Measurements from ENCODE around the gene SLC49A3.
"Not testable (repeated sequence)": the region's sequence is repeated elsewhere in the genome, so short reads cannot be mapped to it uniquely, and the experiment has no call there.

SLC49A3 gene

DNA sequence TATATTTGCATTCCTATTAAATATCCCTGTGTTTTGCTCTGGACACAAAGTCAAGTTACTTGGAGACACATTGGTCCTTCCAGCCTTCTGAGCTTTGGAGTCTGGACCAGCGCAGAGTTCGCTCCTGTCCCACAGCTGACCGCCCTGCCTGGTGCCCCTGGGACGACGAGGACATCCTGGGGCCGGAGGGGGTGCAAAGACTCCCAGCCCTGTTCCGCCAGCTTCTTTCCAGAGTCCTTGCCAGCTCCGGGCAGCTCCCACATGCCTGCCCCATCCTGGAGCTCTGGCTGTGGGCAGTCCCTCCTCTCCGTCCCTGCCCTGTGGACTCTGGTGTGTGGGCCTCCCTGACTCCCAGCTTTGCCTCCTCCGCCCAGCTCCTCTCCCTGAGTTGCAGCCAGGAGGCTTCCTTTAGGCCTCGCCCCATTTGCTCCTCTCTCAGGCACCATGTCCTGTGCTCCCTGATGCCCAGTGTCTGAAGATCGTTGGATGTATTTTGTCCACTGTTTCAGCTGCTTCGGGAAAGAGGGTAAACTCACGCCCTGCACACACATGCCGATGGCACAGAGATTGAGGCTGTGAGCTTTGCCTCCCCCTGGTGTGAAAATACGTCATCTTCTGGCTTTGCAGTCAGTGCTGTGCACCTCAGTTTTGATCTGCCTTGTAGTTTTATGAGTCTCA is 11.8 kb upstream of the SLC49A3 start:
- DNase-seq, result no peak

DNA sequence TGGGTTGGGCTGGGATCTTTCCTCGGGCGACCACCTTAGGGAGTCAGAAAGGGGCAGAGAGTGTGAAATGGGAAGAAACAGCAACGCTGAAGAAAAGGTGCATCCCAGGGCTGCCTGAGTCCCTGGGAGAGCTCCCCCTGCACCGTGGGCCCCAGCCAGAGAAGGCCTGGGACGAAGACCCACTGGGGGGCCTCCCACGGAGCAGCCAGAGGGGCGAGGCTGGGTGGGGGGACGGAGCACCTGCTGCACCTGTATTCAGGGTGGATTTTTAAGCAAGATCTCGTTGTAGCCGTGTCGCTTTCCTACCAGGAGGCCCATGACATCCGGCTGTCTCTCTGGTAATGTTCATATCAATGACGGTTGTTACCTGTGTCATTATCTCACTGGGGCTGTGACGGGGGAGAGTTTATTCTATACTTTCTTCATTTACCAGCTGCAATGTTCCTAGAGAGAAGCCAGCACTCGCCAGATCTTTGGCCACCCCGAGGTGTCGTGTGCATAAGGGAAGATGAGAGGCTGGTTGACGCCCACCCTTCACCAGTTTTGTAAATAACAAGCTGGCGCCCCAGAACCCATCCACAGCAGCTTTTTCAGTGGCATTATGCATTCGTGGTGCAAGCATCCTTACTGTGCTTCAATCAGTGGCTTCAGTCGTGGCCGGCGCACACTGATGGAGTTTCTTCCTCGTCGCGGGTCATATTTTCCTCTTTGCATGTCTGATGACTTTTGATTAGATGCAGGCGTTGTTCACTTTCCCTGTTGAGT is 11.0 kb upstream of the SLC49A3 start:
- no peak for DNase-seq

DNA sequence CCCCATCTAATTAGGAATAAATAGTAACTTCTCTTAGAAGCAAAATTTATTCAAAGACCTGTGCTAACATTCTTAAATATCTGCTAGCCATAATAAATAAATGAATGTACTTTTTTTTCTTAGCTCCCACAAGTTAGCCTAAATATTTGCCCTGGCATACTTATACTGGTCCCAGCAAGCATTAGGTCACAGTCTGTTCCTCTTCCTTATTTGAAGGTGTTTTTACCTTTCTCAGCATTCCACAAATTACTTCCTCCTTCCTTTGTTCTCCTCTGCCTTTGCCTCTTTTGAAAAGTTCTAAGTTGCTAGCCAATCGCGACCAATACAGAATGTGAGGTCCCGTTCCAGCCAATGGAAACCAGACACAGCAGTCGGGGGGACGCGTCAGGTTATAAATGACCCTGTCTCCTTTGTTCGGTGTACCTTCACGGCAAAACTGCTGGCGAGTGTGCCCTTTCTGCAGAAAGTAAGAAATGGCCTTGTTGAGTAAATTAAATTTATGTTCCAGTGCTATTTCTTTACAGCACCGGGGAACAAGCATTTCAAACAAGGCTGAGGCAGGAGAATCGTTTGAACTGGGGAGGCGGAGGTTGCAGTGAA is 5.5 kb upstream of the SLC49A3 start:
- not testable (repeated sequence) for DNase-seq

DNA sequence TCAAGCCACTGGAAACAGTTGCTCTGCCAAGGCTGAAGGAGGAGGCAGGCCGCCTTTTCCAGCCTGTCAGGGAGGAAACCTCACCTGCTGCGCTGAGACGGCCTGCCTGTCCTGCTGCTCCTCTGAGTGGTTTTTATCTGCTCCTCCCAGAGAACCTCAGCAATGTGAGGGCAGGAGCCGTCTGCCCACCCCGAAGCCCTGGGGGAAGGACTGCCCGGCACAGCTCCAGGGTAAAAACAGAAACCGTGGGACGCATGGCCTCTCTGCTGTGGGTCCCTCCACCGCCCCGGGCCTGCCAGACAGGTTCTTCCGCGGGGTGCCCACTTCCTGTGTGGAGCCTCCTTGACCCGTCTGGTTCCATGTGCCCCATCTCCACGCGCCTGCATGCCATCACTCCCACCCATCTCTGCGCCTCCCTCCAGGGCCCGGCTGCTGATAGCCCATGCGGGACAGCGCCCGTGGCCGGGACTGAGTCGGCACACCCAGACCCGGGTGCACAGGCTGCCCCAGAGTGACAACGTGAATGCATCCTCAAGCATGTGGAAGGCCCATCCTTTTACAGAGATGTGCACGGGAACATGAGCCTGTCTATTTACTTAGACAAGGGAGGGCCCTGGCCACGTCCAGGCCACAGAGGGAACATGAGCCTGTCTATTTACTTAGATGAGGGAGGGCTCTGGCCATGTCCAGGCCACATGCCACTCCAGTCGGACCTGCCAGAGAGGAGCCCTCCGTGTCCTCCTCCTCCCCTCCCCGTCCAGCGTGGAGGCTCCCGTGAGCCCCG is 4.0 kb upstream of the SLC49A3 start:
- DNase-seq, result no peak

DNA sequence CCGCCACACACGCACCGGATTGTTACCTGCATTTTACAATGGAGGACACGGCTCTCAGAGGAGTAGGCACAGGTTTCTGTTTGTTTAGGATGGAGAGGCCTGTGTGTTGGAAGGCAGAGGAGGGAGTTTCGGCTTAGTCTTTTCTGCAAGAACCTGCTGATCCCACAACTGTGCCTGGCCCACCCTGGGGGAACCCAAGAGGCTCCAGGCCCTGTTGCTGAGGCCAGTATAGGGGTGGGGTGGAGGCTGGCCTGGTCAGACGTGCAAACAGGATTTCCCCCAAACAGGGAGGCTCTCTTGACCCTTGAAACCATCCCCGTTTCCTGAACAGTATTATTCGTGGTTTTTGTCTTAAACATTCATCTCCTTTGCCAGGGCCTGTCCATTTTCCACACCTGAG is 772 bp upstream of the SLC49A3 start:
- DNase-seq, result no peak

DNA sequence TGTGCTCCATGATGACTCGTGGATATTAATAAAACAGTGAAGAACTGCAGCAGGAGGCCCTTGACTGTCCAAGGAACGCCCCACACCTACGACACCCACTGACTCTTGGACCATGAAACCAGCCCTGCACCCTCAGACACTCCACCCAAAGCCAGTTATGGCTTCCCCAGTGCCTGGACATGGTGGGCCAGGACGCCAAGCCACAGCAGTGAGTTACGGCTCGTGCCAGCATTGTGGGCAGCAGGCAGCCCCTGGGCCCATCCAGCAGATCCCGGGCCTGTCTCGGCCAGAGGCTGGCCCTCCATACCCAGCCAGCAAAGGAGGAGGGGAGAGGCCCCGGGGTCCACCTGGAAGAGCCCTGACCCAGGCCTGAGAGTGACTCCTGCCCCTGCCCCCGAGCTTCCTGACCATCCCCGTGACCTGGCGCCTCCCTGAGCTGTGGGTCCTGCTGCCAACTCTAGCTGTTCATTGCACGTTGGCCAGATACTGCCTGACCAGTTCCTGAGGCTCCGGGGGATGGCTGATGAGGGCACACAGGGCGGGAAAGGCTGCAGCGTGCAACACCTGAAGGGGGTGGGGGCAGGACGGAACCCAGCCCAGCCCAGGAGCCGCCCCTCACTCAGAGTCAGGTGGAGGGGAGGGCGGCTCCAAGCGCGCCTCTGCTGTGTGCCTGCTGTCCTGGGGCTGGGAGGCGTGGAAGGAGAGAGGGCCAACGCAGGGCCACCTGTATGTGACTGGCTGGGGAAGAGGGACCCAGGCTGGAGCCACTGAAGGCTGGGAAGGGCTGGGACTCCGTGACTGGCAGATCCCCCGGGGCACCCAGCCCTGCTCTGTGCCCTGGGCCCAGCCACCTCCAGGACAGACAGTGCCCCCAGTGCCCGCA is 739 bp downstream of the SLC49A3 start:
- DNase-seq, result no peak

DNA sequence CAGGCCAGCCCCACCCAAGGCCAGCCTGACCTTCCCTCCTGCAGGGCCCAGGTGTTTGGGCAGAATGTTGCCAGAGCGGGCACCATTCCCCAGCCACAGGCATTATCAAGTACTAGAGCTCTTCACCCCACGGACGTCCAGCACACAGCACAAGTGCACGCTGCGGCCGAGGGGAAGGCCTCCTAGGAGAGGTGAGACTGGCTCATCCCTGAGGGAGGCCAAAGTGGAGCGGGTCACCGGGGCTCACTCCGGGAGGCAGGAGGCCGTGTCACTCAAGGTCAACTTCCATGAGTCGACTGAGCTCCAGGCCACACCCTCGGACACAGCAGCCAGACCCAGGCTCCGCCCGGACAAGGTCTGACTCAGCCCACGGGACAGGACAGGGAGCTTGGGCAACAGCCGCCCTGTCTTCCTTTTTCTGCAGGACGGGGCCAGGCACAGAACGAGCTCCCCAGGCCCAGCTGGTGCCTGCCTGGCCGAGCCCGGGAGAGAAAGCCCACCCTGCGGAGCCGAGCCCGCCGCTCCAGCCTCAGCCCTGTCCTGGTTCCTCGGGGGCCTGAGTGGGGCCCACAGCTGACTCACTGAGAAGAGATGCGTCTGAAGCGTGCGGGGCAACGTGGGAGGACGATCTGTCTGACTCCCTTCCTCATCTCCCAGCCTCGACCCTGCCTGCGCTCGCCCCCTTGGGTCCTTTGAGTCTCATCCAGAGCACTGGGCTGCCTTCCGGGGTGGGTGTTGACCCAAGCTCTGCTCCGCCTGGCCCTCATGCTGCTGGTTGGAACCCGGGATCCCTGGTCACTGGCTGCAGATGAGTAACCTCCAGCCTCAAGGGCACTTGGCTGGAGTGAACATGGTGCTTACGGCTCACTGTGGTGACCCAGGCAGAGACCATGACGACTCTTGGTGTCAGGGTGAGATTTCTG is 1.6 kb downstream of the SLC49A3 start:
- DNase-seq, result no peak

DNA sequence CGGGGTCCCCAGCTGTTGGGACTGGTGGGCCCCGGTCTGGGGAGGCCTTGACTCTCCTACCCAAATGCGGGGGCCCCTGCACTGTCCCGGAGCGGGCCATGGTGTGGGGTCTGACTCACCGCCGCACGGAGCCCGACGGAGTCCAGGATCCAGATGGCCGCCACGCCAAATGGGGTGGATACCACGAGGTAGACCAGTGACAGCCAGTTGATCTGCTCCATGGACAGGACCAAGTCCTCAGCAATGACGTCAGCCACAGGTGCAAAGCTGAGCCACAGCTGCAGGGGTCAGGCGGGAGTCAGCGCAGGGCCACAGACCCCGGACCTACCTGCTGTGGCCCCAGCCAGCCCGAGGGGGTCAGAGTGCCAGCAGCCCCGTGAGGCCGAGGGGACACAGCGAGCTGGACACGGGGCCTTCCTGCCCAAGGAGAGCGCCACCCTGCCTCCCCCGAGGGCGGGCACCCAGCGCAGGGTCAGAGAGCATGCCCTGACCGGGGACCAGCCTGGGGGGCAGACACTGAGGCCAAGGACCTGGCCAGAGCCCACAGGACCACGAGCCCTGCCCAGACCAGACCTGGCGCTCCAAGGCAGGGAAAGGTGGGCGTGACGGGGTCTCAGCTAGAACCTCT is 2.4 kb downstream of the SLC49A3 start:
- no peak for DNase-seq

DNA sequence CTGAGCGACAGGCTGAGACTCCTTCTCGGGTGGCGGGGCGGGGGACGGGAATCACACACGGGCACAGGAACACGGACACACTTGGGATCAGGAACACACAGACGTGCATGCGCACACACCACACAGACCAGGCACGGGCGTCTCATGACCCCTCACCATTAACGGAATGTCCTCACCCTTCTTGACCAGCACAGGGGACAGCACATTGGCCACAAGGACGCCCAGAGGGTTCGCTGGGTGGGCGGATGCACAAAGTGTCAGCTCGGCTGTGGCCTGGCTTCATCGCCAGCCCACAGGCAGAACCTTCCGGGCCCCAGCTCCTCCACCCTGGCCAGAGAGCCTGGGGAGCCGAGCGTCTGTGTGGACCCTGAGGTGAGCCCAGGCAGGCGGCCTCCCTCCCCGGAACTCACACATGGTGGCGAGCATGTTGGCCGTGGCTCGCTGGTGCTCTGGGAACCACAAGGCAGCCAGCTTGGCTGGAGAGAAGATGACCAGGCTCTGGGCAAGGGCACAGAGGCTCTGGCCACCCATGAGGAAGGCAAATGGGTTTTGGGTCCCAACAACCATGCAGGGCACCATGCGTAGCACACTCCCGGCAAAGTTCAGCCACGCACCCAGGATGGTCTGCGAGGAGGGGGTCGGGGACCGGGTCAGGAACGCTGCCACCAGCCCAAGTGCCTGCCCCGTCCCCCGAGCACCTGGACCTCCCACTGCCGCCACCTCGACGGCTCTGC is 3.1 kb downstream of the SLC49A3 start:
- no peak for DNase-seq

DNA sequence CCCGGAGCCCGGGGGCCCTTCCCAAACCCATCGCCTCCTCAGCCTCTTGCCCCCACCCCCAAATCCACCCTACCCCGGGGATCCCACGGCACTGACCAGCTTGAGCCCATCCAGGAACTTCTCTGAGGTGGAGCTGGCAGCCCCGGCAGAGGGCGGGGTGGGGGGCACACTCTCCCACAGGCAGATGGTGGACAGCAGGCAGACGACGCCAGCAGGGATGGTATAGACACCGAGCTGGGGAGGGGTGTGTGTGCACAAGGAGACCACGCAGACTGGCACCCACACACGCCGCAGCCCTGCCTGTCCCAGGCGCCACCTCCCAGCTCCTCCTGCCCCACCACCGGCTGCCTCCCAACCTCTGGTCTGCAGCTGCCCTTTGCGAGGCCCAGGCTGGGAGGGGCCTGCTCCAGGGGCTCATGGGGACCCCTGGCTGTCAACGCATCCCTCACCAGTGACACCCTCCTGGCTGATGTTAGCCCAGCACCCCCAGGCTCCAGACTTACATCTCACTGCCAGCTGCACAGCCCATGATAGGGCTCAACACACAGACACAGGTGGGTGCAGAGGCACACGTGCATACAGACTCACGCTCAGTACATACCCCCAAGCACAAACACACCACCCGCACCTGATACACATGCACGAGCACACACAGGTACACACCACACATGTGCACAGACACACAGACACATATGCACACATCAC is 4.2 kb downstream of the SLC49A3 start:
- DNase-seq, result no peak

DNA sequence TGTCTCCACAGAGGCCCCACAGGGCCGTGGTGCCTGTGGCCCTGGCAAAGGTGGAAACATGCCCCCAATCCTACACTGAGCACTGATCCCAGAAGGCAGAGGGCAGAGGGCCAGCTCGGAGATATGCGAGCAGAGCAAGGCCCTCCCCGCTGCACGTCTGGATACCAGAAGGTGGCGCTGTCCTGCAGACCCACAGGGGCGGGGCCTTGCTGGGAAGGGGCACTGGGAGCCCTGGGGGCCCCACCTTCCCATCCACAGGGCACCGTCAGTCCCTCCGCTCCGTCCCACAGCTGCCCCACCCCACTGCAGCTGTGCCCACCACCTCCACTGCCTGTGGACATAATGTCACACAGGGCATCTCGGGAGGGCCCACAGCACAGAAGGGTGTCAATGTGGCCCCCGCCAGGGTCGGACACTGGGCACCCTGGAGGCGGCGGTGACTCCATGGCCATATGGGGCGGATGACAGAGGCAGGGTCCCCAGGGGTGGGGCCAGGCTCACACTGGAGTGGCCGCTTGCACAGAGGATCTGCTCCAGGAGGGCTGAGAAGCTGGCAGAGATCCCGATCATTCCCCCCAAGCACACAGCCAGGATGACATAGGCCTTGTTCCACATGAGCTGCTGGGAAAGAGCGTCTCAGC is 4.8 kb downstream of the SLC49A3 start:
- DNase-seq, result no peak

DNA sequence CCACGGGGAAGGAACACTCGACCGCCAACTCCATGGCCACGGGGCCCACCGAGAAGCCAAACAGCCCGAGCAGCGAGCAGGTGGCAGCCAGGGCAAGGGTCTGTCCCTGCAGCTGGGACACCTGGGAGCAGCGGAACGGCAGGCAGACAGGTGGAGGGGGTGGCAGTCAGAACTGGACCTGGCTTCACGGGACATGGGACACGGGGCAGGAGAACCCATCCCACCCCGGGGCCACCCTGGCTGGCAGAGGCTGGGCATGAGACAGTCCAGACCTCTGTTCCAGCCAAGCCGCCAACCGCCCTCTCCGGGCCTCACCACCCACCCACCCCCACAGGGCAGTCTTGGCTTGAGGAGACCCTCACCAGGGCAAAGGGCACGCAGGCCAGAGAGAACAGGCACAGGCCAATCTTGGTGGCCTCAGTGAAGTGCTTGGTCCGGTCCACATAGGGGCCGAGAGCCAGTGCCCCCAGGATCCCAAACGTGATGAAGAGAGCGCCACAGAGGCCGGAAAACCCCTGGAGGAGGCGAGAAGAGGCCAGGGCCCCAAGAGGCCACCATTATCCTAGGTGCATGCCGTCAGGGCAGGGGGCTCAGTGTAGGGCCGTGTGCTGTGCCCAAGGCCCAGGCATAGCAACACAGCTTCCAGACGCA is 5.6 kb downstream of the SLC49A3 start:
- no peak for DNase-seq

DNA sequence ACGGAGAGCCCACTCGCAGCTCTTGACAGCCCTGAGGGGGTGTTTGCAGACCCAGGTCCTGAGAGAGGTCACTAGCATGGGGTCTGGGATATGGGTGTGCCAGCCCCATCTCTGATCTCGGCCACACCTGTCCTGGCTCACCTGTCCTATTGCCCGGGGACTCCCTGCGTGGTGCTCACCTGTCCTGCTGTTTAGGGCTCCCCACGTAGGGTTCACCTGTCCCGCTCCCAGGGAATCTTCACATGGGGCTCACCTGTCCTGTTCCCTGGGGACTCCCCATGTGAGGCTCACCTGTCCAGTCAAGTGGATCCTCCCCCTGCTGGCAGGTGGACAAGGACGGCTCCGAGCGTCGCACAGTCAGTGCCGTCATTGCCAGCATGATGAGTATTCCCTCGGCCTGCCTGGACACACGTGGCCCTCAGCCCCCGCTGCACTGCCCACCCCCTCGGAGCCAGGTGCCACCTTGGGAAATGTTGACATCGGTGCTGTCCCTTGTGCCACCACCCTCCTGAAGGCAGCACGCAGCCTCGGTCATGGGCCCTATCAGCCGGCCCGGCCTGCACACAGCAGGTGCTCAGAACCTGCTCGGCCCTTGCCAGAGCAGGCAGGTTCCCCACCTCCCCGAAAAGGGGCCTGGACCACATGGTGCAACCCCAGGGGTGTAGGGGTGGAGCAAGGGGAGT is 6.3 kb downstream of the SLC49A3 start:
- DNase-seq, result no peak

DNA sequence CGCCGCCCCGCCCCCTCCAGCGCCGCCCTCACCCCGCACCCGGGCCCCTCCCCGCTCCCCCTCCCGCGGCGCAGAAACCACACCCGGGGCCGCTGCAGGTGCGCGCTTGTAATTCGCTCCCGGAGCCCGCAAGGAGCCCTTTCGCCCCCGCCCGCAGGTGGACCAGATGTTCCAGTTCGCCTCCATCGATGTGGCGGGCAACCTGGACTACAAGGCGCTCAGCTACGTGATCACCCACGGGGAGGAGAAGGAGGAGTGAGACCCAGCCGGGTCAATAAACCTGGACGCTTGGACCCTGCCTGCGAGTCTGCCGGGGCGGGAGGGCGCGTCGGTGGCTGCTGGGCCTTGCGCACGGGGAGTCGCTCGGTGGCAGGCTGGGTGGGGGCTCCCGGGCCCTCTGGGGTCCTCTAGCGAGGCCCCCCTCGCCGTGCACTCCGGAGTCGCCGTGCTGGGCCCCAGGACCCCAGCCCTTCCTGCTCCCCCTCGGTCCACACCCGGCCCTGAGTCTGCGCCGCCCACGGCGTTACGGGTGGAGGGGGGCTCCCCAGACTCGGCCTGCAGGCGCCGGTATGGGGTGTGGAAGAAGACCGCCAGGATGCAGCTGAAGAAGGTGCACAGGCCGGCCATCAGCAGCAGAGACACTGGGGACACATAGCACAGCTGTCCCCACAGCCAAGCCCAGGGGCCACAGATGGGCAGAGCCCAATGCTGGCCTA is 7.1 kb downstream of the SLC49A3 start:
- DNase-seq, result no peak

DNA sequence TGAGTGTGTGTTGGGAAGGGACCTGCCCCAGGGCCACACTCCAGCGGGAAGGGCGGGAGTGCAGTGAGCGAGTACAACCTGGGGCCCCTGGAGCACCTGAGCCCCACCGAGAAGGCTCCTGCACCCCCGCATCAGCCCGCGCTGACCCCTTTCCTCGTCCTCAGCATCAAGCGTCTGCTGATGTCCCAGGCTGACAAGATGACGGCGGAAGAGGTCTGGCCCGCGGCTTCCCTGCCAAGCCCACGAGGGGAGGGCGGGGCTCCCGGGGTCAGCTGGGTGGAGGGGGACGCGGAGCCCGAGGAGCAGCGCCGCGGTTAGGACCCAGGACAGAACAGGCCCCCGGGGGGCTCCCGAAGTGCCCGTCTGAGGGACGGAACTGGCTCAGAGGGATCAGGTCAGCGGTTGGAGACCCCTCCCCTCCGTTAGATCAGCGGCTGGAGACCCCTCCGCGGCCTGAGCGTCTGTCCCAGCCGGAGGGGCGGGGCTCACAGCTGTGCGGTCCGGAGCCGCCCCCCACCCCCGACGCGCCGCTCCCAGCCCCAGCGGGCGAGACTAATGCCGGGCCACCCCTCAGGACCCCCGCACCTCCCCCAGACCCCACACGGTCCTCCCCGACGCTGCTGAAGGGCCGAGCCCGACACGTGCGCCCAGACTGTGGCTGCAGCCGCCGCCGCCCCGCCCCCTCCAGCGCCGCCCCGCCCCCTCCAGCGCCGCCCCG is 7.9 kb downstream of the SLC49A3 start:
- peak; percentile 55 for DNase-seq

DNA sequence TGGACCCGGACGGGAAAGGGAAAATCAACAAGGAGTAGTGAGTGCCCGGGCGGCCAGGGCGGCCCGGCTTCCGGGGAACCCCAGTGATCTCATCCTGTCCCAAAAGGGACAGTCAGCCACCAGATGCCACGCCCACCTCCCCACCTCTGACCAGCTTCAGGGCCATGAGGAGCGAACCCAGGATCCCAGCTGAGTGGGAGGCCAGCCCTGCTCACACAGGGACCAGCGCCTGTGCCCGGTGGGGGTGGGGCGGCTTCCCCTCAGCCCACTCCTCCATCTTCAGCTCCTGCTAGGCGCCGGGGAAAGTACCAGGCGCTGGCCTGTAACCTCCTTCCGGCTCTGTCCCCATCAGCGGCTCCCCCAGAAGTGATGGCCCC is 8.4 kb downstream of the SLC49A3 start:
- DNase-seq, result peak; percentile 22
